MG63 (cell line): ENCODE data around the gene LRRC31. TPM values are rescaled to one million over a fixed set of nuclear protein-coding genes. Genes with fewer than 3 reads are reported as not detected.

Source experiments
- DNase-seq: peaks from one replicate; pipeline ENCODE4 v3.0.0-alpha.2; 2020
- H3K27me3 ChIP-seq: fragments of 250-450 bp; sonication (Bioruptor Pico); 2 replicates; pipeline ENCODE4 v1.5.1; 2020; ENCODE audit warnings: mild to moderate bottlenecking, moderate library complexity
- H3K36me3 ChIP-seq: fragments of 250-450 bp; sonication (Bioruptor Pico); 2 replicates; pipeline ENCODE4 v1.5.1; 2020; ENCODE audit warnings: mild to moderate bottlenecking, moderate library complexity
- H3K4me3 ChIP-seq: fragments of 250-450 bp; sonication (Bioruptor Pico); 2 replicates; pipeline ENCODE4 v1.5.1; 2020; ENCODE audit warnings: mild to moderate bottlenecking, moderate library complexity
- H3K9me3 ChIP-seq: fragments of 250-450 bp; sonication (Bioruptor Pico); 2 replicates; pipeline ENCODE4 v1.5.1; 2020; ENCODE audit warnings: mild to moderate bottlenecking, moderate library complexity
- total RNA-seq: library from RNA; depleted of rRNA; stranded (reverse); fragments of >200 nt; shearing (Covaris generic); gene quantifications from 2 replicates; pipeline ENCODE4 v1.2.3, GENCODE V29; 2014; ENCODE audit warnings: low replicate concordance; rRNA removed

LRRC31 gene
- total RNA-seq: not detected in 2 replicates

DNA sequence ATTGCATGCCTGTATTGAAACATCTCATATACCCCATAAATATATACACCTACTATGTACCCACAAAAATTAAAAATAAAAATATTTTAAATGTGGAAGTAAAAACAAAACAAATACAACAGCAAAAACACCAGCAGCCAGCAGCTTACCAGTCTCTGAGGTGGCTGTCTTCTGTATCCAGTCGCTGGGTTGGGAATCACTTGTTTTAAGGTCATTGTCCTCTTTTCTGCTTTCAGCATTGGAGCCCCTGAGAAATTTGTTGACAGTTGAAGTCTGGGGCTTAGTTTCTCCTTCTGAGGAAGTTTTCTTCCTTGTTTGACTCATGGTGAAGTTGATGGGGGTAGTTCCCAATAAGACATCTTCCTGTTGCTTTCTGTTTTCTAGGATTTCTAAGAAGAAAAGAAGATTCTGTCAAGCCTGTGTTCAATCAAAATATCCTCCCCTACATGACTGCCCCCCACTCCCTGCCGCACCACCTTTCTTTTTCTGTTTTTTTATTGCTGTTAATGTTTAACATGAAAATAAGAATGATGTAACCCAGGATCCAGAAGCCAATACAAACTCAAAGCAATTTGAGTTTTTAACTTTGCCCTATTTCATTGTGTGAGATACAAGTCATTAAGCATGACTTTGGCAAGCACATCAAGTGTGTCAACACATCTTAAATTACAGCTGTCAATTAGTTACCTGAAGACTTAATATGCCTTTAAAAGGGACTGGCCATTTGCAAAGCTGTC lies at the start of gene LRRC31:
LRRC31 (minus strand) TSS at position 452 of the 737 bp plus-strand sequence; CDS start at position 324, 128 bp downstream.
- DNase-seq: no peak
- Histone ChIP-seq H3K4me3 (no peak within 1 kb of the TSS), H3K36me3 (no peaks in the 10 kb centered on the region), H3K9me3 (no peaks in the 10 kb centered on the region), H3K27me3 (no peaks in the 10 kb centered on the region; the same call in 1 of the 2 replicates)

GRCh38 chr3:169914321-169914720 lies 44.6 kb upstream of the LRRC31 start:
- DNase-seq: peak; percentile 56
- H3K36me3 ChIP-seq: no peaks in the 10 kb centered on the region
- no peak overlapping the region for H3K4me3 ChIP-seq
- H3K27me3 ChIP-seq: no peaks in the 10 kb centered on the region
- no peaks in the 10 kb centered on the region for H3K9me3 ChIP-seq

DNA sequence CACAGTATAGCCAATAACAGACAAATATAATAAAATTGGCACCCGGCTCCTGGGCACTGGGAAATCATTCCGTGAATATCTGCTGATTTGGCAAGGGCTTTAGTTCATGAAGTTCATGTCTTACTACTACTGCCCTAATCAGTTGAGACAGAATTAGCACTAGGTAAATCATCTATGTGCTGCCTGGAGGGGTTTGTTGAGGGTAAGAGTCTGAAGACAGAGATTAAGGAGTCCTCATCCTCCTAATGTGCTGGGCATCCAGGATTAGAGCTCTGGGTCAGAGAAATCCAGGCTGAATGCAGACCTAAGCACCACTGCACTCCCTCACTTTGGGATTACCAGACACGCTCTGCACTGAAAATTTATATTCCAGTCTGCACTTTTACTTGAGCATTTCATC lies 43.6 kb upstream of the LRRC31 start:
- Histone ChIP-seq H3K36me3 (no peaks in the 10 kb centered on the region), H3K27me3 (no peaks in the 10 kb centered on the region), H3K9me3 (no peaks in the 10 kb centered on the region), H3K4me3 (no peak overlapping the region)
- DNase-seq: no peak

DNA sequence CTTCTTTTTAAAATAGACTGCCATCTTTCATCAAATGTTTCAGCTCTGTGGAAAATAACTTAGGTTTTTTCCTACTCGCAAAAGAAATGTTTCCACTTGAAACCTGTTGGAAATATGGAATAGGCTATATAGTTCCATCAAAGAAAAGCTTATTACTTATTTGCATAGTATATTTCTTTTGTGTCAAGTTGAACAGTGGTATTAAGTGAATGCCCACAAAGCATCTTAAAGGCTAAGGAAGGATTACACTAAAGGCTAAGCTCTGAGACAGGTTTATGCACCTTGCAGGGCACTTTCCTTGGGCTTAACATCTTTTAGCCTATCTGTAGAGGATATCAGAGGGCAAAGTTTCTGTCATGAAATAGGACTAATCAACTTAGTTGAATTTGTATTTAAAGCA lies 41.5 kb upstream of the LRRC31 start, which contains the start of gene SAMD7:
SAMD7 (plus strand) TSS at position 301 of the 400 bp plus-strand sequence. CDS start 7,927 bp downstream, outside the sequence.
- no peaks in the 10 kb centered on the region for H3K9me3 ChIP-seq
- no peaks in the 10 kb centered on the region; the same call in 1 of the 2 replicates for H3K27me3 ChIP-seq
- no peak within 1 kb of the TSS for H3K4me3 ChIP-seq
- no peaks in the 10 kb centered on the region for H3K36me3 ChIP-seq
- DNase-seq: no peak

GRCh38 chr3:169907944-169908343 lies 38.2 kb upstream of the LRRC31 start:
- Histone ChIP-seq H3K9me3 (no peaks in the 10 kb centered on the region), H3K4me3 (no peak overlapping the region), H3K27me3 (no peaks in the 10 kb centered on the region; the same call in 1 of the 2 replicates), H3K36me3 (no peaks in the 10 kb centered on the region)
- DNase-seq: no peak

GRCh38 chr3:169907476-169907875 lies 37.7 kb upstream of the LRRC31 start:
- no peak for DNase-seq
- no peaks in the 10 kb centered on the region; the same call in 1 of the 2 replicates for H3K27me3 ChIP-seq
- H3K4me3 ChIP-seq: no peak overlapping the region
- no peaks in the 10 kb centered on the region for H3K9me3 ChIP-seq
- no peaks in the 10 kb centered on the region for H3K36me3 ChIP-seq

DNA sequence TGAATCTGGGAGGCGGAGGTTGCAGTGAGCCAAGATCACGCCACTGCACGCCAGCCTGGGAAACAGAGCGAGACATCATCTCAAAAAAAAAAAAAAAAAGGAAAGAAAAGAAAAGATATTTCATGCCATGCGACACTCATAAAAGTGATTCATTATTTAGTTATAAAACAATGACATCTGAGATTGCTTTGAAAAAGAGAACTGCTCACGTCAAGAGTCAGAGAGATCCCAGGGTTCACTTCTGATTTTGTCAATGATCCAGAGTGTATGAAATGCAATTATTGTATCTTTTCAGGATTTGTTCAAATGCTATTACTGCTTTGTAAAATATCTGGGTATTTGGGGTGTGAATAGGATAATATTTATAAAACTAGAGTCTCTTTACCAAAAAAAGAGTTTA lies 35.7 kb upstream of the LRRC31 start:
- Histone ChIP-seq H3K36me3 (no peaks in the 10 kb centered on the region), H3K27me3 (no peaks in the 10 kb centered on the region; the same call in 1 of the 2 replicates), H3K9me3 (peaks cover 4% of the 10 kb centered on the region), H3K4me3 (no peak overlapping the region)
- DNase-seq: no peak

DNA sequence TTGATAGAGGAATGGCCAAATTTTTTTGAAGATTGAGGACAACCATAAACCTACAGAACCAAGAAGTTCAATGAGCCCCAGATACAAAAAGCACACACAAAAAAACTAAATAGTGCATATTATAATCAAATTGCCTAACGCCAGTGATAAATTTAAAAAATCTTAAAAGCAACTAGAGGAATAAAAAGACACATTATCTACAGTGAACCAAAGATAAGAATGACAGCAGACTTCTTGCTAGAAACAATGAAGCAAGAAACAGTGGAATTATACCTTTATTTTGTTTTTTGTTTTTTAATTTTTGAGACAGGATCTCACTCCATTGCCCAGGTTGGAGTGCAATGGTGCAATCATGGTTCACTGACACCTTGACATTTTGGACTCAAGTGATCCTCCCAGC lies 31.7 kb upstream of the LRRC31 start:
- H3K27me3 ChIP-seq: no peaks in the 10 kb centered on the region
- no peak overlapping the region for H3K4me3 ChIP-seq
- DNase-seq: no peak
- no peaks in the 10 kb centered on the region for H3K36me3 ChIP-seq
- peaks cover 4% of the 10 kb centered on the region for H3K9me3 ChIP-seq

DNA sequence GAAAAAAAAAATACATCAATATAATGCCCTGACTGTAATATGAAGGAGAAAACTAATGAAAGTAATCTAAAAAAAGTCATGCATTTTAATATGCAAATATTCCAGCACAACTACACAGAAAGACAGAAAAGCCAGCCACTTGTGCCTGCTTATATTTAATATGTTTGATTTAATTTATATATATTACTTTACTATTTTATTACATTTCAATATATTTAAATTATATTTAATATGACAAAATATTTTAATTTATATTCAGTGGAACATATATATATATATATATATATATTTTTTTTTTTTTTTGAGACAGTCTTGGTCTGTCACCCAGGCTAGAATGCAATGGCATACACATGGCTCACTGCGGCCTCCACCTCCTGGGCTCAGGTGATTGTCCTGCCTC lies 27.5 kb upstream of the LRRC31 start:
- H3K27me3 ChIP-seq: no peaks in the 10 kb centered on the region
- DNase-seq: no peak
- no peaks in the 10 kb centered on the region for H3K36me3 ChIP-seq
- no peak overlapping the region for H3K4me3 ChIP-seq
- peaks cover 4% of the 10 kb centered on the region for H3K9me3 ChIP-seq

DNA sequence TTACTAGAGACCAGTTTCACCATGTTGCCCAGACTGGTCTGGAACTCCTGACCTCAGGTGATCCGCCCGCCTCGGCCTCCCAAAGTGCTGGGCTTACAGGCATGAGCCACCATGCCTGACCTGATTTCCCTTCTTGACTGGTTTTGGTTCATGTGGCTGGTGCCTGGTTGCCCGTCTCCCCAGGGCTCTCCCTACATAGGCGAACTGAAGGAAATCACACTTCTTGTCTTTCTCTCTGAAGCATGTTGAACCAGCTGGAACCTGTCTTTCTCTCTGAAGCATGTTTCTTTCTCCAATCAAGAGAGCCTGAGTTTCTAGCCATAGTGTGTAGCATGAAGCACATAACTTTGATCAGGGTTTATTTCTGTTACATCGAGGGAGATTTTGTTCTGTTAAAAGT lies 25.3 kb upstream of the LRRC31 start:
- Histone ChIP-seq H3K36me3 (no peaks in the 10 kb centered on the region), H3K4me3 (no peak overlapping the region), H3K9me3 (no peaks in the 10 kb centered on the region), H3K27me3 (no peaks in the 10 kb centered on the region)
- no peak for DNase-seq

DNA sequence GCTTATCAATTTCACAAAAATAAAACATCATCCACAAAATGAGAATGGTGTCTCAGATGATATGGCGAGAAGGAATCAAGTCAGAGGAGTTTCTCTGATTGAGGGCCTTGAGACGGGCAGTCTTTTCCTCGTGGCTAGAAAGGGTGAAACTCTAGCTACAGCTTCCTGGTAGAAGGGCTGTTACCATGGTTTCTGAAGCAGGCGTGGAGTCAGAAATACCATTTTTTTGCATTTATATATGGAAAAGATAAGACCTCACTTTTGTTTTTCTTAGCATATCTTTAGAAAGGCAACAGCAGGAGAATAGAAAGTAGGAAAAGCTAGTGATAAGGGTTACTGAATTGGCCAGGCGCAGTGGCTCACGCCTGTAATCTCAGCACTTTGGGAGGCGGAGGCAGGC lies 24.4 kb upstream of the LRRC31 start:
- no peak for DNase-seq
- Histone ChIP-seq H3K27me3 (no peaks in the 10 kb centered on the region), H3K4me3 (no peak overlapping the region)

GRCh38 chr3:169891886-169892285 lies 22.2 kb upstream of the LRRC31 start:
- Histone ChIP-seq H3K36me3 (no peaks in the 10 kb centered on the region), H3K4me3 (no peak overlapping the region), H3K9me3 (no peaks in the 10 kb centered on the region), H3K27me3 (no peaks in the 10 kb centered on the region)
- DNase-seq: no peak

More for the DNA sequence above, 24.4 kb upstream of the LRRC31 start:
- H3K9me3 ChIP-seq: no peaks in the 10 kb centered on the region
- H3K36me3 ChIP-seq: no peaks in the 10 kb centered on the region

DNA sequence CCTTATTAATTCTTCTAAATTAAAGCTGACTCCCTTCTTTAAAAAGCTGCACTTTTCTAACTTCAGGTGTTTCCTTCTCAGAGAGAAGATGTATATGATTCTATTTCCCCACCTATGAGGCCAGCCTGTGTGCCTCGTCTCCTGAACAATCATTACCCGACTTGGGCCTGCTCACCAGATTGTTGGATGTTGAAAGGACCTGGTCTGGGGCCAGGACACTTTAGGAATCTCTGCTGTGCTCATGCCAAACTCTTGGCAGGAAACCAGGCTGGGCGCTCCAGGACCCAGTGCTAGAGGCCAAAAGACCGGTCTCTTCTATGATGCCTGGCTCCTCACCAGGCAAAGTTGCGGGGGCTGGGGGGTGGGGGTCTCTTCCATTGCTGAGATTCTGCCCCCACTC lies 16.9 kb upstream of the LRRC31 start:
- Histone ChIP-seq H3K4me3 (no peak overlapping the region), H3K9me3 (no peaks in the 10 kb centered on the region), H3K27me3 (no peaks in the 10 kb centered on the region), H3K36me3 (no peaks in the 10 kb centered on the region)
- DNase-seq: peak; percentile 92

GRCh38 chr3:169880576-169881250 lies 11.0 kb upstream of the LRRC31 start:
- no peaks in the 10 kb centered on the region for H3K27me3 ChIP-seq
- no peaks in the 10 kb centered on the region for H3K9me3 ChIP-seq
- H3K4me3 ChIP-seq: no peak overlapping the region
- no peak for DNase-seq
- H3K36me3 ChIP-seq: no peaks in the 10 kb centered on the region

- no peak for DNase-seq
- Histone ChIP-seq H3K36me3 (no peaks in the 10 kb centered on the region), H3K9me3 (no peaks in the 10 kb centered on the region), H3K27me3 (no peaks in the 10 kb centered on the region), H3K4me3 (no peak overlapping the region)
These were observed 10.3 kb upstream of the LRRC31 start for GRCh38 chr3:169879845-169880575.

DNA sequence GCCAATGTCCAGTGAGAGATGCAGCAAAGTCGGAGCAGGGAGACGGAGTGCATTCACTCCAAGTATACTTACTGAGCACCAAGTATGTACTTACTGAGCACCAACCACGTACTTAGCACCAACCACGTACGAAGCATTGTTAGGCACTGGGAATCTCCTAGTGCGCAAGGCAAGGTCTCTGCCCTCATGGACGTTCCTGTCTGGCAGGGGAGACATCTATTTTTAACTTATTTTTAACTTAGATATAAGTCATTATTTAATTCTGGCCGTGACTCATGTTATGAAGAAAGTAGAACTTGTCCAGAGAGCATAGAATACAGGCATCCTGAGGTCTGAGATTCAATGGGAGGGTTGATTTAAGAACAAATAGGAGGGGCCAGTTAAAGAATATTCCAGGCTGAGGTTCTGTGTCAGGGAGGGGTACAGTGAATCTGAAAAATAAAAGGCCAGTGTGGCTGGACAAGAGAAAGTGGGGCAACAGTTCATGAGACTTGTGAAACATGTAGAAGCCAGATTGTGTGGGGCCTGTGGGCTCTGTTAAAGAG lies 9.3 kb upstream of the LRRC31 start:
- no peaks in the 10 kb centered on the region for H3K36me3 ChIP-seq
- DNase-seq: no peak
- H3K4me3 ChIP-seq: no peak overlapping the region
- H3K27me3 ChIP-seq: no peaks in the 10 kb centered on the region
- H3K9me3 ChIP-seq: no peaks in the 10 kb centered on the region
